HG02623 (cell line): Measurements from ENCODE around the gene NPB.
A peak's percentile ranks its signal among the peaks of the same experiment; 100 is the strongest.

Experiments
- ATAC-seq: cut with Tn5 transposase; IDR thresholded peaks from one replicate; pipeline ENCODE4 v1.9.1; 2021; ENCODE audit warnings: moderate library complexity; ENCODE audit not compliant: unreplicated experiment

NPB gene

DNA sequence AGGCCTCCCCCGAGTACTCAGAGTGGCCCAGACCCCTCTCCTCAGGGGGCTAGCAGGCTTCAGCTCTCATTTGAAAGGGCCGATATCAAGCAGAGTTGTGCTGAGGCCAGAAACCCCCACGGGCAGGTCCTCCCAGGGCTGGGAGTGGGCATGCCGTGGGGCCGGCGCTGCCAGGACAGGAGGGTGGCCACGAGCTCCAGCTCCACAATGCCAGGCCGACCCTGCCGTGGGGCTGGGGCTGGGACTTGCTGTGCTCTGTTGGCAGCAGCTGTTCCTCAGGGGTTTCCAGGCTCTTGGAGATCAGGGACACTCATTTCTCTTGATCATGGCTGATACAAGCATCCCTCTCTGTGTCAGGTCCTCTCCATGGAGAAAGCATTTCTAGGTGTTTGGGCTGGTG, 3.2 kb upstream of the NPB start:
- no peak for ATAC-seq

DNA sequence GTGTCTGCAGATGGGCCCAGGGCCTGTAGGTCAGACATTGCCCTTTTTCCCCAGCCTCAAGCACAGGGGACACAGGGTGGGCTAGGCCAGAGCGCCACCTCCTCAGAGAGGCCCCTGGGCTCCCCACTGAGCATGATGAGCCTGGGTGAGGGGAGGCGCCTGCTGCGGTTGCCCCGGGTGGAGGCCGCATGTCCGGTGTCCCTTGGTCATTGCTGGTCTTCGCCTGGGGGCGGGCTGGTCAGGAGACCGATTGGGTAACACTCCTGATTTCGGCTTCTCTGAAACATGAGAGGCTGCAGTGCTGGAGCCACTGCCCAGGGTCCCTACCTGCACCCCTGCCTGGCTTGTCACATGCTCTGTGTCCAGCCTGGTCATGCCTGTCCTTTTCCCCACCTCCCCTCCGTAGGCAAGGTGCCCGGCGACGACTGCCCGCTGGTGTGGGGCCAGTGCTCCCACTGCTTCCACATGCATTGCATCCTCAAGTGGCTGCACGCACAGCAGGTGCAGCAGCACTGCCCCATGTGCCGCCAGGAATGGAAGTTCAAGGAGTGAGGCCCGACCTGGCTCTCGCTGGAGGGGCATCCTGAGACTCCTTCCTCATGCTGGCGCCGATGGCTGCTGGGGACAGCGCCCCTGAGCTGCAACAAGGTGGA, 2.4 kb upstream of the NPB start:
- no peak for ATAC-seq

DNA sequence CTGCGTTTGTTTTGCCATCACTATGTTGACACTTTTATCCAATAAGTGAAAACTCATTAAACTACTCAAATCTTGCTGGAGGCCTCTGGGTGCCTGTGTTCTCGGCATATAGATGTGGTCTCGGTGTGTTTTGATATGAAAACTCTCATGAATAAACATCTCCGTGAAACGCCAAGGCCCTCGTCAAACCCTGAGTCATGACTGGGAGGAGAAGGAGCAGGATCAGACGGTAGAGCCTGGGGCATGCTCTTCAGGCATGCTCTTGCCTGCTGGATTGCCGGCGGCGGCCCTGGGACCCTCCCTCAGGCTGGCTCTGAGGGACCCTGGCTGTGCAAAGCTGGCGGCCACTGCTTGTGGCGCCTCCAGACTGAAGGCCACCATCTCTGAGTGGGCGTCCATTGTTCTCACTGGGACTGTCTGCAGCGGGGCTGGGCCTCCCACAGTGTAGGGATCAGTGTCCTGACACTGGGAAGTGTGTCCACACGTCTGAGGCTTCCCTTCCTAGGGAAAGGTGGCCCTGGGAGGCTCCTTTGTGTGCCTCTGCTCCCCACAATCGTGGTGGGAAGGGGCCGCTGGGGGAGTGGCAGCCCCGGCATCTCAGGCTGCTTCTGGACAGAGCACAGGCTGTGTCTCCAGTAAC, 1.7 kb upstream of the NPB start:
- ATAC-seq: no peak

DNA sequence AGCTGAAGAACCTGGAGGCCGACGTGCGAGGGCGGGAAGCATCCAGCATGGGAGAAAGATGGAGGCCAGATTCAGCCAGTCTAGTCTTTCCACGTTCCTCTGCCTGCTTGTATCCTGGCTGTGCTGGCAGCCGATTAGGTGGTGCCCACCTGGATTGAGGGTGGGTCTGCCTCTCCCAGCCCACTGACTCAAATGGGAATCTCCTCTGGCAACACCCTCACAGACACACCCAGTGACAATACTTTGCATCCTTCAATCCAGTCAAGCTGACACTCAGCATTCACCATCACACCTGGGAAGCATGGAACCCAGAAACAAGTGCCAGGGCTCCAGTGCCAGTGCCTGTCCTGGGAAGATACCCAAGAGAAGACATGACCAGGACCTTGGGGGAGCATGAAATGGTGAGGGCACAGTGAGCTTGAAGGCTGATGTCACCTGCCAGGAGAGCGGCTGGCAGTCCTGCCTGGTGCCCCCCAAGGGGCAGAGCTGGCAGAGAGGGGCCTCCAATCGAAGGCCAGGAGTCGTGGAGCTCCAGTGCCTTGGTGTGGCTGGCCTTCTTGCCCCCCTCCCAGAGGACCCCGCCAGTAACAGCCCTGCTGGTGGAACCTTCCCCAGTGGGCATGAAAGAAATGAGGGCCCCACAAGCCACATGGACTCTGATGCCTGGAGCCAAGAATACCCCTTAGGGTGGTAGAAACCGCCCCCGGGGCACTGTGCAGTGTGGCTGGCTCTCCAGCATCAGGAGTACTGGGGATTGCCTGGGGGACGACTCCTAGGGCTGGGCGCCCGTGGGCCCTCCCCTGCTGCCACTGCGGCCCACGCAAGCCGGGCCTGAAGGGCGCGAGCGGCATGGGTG, 643 bp upstream of the NPB start:
- no peak for ATAC-seq

DNA sequence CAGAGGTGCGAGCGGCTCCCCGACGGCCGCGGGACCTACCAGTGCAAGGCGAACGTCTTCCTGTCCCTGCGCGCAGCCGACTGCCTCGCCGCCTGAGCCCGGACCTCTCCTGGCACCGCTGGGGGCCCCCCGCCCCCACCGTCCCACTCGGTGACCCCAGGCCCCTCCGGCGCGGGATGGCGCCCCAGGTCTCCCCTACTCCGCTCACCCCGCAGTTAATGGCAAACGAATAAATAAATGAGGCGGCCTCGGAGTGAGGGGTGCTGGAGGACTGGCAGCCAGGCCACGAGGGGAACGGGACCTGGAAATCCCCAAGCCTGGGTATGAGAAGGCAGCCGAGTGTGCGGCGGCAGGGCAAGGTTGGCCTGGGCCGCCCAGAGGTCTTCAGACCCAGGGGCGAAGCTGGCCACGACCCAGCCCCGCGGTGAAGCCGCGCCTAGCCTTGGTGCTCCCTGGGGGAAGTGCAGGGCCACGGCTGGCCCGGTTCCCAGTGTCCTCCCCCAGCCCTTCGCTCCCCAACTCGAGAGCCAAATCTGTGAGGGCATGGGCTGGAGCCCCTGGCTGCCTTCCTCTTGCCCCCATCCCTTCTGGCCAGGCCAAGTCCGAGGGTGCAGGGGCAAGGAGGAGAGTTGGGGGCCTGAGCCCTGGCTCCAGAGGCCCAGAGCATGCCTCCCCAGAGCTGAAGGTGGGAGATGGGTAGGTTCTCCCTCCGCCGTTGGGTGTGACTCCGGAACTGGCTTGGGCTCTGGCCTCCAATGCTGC, 796 bp downstream of the NPB start:
- ATAC-seq: no peak

DNA sequence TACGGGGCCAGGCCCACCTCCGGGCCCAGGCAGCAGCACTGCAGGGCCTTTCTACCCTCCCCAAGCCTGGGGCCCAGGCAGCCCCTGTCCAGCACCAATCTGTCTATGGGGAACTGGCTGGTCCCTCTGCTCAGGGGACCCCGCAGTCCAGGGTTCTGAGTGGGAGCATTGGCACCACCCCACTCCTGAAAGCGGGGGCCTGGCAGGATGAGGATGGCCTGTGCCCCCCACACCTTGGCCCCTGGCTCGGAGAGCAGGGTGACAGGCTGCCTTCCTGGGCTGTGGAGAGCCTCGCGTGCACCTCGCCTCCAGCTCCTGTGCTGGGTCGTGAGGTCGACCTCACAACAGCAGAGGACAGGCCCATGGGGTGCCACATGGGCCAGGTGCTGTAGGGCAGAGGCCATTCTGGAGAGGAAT, 1.4 kb downstream of the NPB start:
- ATAC-seq: no peak

DNA sequence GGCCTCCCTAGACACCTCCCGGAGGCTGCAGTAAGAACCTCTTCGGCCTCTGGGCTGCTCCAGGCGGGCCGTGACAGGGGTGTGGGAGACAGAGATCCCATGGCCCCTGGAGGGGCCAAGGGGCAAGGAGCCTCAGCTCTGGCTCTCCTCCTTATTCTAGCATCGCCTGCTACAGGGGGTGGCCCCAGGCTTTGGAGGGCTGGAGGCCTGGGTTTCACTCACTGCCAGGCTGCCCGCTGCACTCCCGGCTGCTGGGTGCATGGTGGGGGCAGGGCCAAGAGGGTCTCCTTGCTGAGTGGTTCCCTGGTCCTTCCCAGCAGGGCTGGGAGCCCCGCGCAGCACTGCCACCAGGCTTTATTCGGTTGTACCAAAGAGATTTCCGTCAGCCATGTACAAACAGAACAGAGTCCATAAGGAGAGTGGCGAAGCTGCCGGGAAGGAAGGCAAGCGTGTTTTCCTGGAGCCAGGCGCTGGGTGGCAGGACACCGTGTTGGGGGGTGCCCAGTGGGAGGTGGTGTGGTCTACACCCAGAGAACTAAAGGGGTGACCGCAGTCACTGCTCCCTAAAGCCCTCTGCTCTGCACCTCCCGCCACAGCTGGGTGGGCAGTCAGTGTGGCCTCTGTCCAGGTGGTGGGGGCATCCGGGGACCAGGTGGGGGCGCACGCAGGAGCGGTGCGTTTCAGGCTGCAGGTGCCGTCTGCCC, 2.0 kb downstream of the NPB start:
- no peak for ATAC-seq

DNA sequence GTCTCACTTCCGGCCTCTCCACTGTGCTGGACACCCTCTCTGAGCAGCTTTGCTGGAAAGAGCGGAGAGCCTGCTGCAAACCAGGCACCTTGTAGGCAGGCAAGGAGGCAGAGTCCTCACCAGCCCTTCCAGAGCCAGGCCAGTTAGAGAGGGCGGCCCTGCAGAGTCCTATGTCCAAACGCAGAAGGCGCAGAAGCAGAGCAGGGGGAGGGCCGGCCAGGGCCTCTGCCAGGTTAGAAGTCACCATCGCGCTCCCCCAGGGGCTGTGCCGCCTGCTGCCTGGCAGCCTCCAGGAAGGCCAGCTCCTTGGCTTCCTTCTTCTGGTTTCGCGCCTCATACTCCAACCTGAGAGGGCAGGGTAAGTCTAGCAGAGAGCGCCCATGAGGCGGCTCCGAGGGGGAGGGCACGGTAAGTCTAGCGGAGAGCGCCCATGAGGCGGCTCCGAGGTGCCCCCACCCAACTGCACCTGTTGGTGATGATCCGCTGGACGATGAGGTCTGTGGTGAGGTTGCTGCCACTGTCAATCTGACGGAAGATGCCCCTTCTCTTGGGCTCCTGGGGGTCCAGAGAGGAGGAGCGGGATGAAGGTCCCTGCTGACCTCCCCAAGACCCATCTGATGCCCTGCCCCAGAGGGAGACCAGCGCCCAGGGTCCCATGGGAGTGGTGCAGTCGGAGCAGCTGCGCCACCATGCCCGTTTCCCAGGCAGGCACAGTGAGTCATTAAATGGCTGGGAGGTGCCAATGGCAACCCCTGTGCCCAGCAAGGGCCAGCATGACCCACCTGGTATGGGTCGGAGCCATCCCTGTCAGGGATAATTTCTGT, 2.8 kb downstream of the NPB start:
- no peak for ATAC-seq

DNA sequence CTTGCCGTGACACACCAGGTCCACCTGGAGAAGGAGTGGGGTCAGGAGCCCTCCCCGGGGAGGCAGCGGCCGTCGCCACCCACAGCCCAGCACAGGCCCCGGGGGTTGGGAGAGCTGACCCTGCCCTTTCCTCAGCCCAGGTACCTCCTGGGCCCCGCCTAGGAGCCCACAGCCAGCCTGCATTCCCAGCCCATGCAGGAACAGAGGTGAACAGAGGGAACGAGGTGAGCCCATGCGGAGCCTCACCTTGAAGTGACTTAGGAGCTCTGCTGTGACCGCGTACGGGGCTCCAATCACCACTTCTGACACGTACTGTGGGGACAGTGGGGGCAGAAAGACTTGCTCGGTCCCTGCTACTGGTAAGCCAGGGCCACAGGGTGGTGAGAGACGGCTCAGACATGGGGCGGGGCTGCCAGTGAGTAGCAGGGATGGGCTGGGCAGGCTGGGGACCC, 3.4 kb downstream of the NPB start:
- ATAC-seq: no peak

DNA sequence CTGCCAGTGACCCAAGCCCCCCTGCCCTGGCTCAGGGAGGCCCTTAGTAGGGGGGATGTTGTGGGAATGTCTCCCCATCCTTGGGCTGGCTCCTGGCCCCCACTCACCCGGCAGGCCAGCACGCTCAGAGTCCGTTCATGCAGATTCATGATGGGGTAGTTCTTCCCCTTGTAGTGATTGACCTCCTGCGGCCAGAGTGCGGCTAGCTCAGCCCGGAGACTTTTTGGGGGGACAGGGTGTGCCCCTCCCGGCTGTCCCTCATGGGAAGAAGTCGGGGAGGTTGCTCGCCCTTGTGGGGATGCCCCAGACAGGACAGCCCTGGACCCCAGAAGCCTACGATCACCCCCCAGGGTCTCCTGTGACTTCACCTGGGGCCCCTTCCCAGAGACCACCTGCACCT, 4.0 kb downstream of the NPB start:
- no peak for ATAC-seq

DNA sequence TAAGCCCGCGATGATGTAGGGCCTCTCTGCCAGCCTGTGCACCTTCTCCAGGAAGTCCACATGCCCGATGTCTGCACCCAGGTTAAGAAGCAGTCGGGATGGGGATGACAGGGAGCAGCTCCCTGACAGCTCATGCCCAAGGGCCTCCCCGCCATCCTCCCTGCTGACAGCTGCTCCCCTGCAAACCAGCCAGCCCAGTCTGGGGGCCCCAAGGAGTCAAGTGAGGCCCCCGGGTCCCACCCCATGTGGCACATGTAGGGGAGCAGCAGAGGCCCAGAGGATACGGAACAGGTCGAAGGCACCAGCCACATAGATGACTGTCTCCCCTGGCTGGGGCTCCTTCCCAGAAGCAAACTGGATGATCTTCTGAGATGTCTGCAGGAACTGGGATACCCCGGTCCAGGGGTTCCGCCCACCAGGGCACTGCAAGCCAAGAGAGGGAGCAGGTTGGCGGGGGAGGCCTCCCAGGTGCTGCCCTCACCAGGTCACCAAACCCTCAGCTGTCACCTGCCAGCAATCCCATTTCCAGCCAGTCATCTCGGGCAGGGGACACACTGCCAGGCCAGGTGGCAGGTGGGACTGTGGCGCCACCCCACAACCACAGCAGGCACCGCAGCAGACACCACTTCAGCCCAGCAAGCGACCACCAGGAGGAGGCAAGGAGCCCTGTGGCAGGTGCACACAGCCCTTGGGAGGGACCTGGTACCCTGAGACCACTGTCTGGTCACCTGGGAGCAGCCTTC, 4.6 kb downstream of the NPB start:
- ATAC-seq: no peak

DNA sequence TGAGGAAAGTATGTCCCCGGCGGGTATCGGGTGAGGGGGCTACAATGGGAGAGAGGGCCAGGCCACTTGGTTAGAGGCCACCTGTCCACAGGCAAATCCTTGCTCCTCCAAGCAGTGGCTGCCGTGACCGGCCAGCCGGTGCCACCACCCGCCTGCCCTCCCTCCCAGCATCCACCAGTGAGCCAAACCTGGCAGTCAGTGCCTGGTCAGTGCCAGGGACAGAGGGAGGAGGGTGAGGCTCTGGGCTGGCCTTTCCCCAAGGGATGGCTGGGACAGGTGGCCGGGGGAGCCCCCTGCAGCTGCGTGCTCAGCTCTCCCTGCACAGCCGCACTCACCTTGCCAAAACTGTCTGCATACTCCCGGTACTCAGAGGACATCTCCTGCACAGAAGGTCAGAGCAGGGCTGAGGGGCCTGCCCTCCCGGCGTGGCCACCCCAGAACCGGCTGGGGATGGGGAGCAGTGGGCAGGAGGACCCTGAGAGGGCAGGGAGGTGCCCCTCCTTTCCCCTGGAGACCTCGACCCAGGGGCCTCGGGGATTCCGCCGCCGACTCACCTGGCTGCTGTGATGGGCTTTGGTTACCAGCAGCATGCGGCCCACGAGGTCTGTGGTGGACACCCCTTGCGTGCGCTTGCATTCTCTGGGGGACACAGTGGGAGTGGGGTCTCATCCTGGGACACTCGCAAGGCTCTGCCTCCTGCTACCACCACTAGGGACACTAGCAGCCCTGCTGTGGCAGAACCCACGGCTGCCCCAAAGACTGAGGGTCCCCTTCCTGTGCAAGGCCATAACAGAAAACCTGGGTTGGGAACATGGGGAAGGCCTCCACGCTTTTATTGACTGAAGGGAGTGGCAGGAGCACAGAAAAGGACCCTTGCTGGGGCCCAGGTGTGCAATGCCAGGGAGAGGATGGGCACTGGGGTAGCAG, 5.4 kb downstream of the NPB start:
- no peak for ATAC-seq

DNA sequence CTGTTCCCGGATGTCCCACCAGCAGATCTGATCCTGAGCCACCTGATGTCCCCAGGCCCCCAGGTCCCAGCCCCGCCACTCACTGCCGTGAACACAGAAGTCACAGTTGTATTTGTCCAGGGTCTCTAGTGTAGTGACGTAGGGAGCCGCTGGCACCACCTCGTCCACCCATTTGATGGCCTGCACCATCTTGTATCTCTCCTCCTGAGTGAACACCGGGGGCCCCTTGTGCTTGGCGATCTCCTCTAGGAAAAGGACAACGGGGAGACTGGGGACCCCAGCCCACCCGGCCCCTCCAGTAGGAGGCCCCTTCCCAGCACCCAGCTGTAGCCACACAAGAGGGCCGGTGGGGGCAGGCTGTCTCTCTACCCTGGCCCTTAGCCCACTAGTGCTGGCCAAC, 6.8 kb downstream of the NPB start:
- no peak for ATAC-seq

DNA sequence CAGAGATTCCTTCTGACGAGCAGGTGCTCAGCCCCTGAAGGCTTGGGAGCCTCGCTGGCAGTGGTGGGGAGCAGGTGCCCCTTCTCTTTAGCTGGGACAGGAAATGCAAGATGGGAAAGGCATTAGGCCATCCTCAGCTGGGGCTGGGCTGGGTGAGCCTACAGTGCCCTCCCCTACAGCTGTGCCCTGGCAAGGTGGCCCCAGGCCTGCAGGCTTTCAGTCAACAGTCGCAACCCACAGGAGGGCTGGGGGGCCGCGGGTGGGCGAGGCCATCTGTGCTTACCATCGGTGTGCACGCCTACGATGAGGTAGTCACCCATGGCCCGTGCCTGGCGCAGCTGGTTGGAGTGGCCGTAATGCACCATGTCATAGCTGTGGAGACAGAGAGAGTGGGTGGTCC, 7.2 kb downstream of the NPB start:
- no peak for ATAC-seq

DNA sequence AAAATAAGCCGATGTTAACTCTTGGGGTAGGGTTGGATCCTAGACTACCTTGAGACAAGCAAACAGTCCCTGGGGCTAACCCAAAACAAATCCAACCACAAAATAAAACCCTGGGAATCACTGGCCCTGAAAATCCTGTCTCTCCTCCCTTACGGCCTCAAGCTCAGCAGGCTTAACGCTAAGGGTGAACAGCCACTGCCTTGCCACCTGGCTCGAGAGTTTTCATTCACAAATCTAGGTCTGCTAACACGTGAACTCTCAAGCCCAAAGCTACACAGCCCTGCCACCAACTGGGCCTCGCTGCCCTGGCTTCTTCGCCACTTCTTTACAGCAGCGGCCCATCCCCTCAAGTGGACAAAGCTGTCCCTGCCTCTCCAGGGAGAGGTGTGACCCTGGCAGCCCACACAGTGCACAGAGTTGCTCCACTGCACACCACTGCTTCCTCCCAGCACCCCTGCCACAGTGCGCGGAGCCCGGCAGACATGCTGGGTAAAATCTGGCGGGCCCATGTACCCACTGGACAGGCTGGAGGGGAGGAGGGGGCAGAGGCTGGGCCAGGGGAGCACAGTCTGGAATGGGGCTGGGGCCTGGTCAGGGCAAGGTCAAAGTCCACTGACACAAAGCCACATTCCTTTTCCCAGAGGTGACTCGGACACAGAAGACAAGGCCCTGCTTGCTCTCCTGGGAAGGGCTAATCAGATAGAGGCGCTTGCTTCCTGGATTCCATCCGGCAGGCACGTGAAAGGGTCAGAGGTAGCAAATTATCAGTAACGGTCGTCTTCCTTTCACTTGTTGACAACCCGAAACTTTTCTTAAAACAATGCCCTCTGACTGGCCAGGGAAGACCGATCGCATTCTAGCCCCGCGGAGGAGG, 8.2 kb downstream of the NPB start:
- ATAC-seq: no peak

DNA sequence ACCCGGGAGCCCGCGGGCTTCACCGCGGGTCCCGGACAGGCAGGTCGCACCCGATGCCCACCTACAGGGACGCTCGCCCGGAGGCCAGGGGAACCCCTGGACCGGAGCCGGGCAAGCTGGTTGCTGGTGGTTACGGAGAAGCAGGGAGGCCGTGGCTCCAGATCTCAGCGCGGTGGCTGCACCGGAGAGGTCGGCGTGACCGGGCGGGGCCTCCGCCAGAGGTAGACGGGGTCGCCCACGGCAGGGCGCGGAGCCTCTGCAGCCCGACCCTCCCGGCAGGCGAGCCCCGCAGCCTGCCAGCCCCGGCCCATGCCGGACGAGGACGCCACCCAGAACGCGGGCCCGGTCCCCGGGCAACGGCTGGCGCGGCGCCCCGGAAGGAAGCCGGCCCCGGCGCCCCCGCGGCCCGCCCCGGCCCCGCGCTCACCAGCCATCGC, 8.8 kb downstream of the NPB start:
- ATAC-seq: peak; percentile 15
